ENCODE results near the gene NIFK.

Gene NIFK

DNA sequence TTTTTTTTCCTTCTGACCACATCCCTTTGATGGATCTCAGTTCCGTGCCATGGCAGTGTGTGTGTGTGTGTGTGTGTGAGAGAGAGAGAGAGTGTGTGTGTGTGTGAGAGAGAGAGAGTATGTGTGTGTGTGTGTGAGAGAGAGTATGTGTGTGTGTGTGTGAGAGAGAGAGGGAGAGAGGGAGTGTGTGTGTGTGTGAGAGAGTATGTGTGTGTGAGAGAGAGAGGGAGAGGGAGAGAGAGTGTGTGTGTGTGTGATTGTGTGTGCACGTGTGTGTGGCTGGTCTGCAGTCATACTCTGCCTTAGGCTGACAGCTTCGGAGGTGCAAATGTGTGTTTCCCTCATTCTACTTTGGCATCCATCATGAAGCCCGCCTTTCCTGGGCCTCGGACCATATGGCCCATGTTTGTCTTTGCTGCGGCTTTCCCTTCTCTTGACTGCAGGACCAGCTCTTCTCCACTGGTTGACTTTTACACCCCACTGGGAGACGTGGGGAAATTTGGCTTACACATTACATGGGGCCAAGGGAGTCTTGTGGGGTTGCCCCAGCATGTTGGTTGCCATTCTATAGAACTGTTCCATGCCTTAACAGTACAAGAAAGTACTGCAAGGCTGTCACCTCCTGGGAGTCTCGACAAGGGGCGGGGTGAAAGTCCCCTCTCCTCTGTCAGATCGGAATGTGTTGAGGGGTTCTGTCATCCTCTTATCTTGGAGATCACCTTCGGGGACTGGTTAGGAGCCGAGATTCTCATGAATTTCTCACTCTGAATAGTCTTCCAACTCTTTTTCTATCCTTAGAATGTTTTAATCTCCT is 40.4 kb upstream of the NIFK start:
- H3K27ac ChIP-seq = no peak overlapping the region
- no peak for TF ChIP-seq CTCF (IDR thresholded peaks at IDR 0.05)
- no peak overlapping the region for H3K4me2 ChIP-seq (ENCODE audit: low read length)

DNA sequence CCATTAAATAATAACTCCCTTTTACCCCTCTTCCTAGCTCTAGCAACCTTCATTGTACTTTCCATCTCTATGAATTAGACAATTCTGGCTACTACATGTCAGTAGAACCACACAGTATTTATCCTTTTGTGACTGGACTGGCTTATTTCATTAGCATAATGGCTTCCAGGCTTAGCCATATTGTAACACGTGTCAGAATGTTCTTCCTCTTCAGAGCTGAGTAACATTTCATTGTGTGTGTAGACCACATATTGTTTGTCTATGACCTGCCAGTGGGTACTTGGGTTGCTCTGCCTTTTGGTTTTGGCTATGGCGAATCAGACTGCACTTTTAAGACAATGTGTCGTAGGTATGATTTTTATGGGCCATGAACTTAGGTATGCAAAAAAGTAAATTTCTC is 39.7 kb upstream of the NIFK start:
- H3K27ac ChIP-seq = no peak overlapping the region
- no peaks in the 10 kb centered on the region for H3K36me3 ChIP-seq (ENCODE audit: control insufficient read depth, insufficient read depth, low read length)
- no peaks in the 10 kb centered on the region for H3K9me3 ChIP-seq (ENCODE audit: control insufficient read depth, low read length)
- H3K4me3 ChIP-seq (ENCODE audit: low read depth, low read length) = no peak overlapping the region
- no peak overlapping the region for H3K4me2 ChIP-seq (ENCODE audit: low read length)
- H3K79me2 ChIP-seq = no peaks in the 10 kb centered on the region
- TF ChIP-seq CTCF (IDR thresholded peaks at IDR 0.05) = no peak
- H2AFZ ChIP-seq = no peak overlapping the region
- no peaks in the 10 kb centered on the region for H3K27me3 ChIP-seq (ENCODE audit: control insufficient read depth, insufficient read depth, low read length)
- no peak overlapping the region for H3K9ac ChIP-seq
- H3K4me1 ChIP-seq = no peaks in the 10 kb centered on the region

More for the DNA sequence above, 40.4 kb upstream of the NIFK start:
- H3K9me3 ChIP-seq (ENCODE audit: control insufficient read depth, low read length) = no peaks in the 10 kb centered on the region
- H3K9ac ChIP-seq = no peak overlapping the region
- H3K4me1 ChIP-seq = no peaks in the 10 kb centered on the region
- H3K4me3 ChIP-seq (ENCODE audit: low read depth, low read length) = no peak overlapping the region
- H3K36me3 ChIP-seq (ENCODE audit: control insufficient read depth, insufficient read depth, low read length) = no peaks in the 10 kb centered on the region
- no peaks in the 10 kb centered on the region for H3K79me2 ChIP-seq
- no peaks in the 10 kb centered on the region for H3K27me3 ChIP-seq (ENCODE audit: control insufficient read depth, insufficient read depth, low read length)
- no peak overlapping the region for H2AFZ ChIP-seq

DNA sequence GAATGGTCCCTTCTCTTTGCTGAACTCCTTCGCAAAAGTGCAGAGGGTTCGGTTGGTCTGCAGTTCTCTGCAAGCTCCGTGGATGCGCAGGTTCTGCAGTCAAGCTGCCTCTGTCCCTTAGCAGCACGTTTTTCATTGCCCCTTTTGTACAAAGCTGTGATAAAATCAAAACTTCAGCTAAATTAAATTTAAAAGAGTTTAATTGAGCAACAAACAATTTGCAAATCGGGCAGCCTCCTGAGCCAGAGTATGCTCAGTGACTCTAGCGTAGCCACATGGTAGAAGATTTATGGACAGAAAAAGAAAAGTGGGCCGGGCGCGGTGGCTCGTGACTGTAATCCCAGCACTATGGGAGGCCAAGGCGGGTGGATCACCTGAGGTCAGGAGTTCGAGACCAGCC is 37.6 kb upstream of the NIFK start:
- no peak overlapping the region for H3K4me2 ChIP-seq (ENCODE audit: low read length)
- no peak overlapping the region for H3K9ac ChIP-seq
- H3K9me3 ChIP-seq (ENCODE audit: control insufficient read depth, low read length) = no peaks in the 10 kb centered on the region
- no peaks in the 10 kb centered on the region for H3K79me2 ChIP-seq
- H3K27ac ChIP-seq = no peak overlapping the region
- TF ChIP-seq CTCF (IDR thresholded peaks at IDR 0.05) = no peak
- H3K4me1 ChIP-seq = no peaks in the 10 kb centered on the region
- no peak overlapping the region for H3K4me3 ChIP-seq (ENCODE audit: low read depth, low read length)
- no peaks in the 10 kb centered on the region for H3K36me3 ChIP-seq (ENCODE audit: control insufficient read depth, insufficient read depth, low read length)
- H3K27me3 ChIP-seq (ENCODE audit: control insufficient read depth, insufficient read depth, low read length) = no peaks in the 10 kb centered on the region
- no peak overlapping the region for H2AFZ ChIP-seq

GRCh38 chr2:121771976-121772742 is 35.5 kb upstream of the NIFK start:
- Histone ChIP-seq H3K36me3 (ENCODE audit: control insufficient read depth, insufficient read depth, low read length) (no peaks in the 10 kb centered on the region), H3K9ac (no peak overlapping the region), H2AFZ (no peak overlapping the region), H3K27ac (no peak overlapping the region), H3K4me3 (ENCODE audit: low read depth, low read length) (no peak overlapping the region), H3K4me2 (ENCODE audit: low read length) (no peak overlapping the region), H3K27me3 (ENCODE audit: control insufficient read depth, insufficient read depth, low read length) (no peaks in the 10 kb centered on the region), H3K9me3 (ENCODE audit: control insufficient read depth, low read length) (no peaks in the 10 kb centered on the region), H3K79me2 (no peaks in the 10 kb centered on the region), H3K4me1 (no peaks in the 10 kb centered on the region)
- no peak for TF ChIP-seq CTCF (IDR thresholded peaks at IDR 0.05)
